Liver (tissue), 9 donors: ENCODE data around the gene CCDC60. TPM values are rescaled to one million over a fixed set of nuclear protein-coding genes. Genes with fewer than 3 reads are reported as not detected.

ENCODE experiments used
- DNase-seq: peaks from one replicate; pipeline ENCODE4 v3.0.0-alpha.2; 2017; ENCODE audit warnings: low spot score
- H3K27ac ChIP-seq, 2 donors: one replicate each; pipeline ENCODE4 v1.7.0; 2013; ENCODE audit warnings: inconsistent platforms in 2 of 2, low read length in 2 of 2, control low read depth in 1 of 2, low read depth in 1 of 2, mild to moderate bottlenecking in 1 of 2
- H3K27me3 ChIP-seq, 4 donors: one replicate each; pipeline versions ENCODE4 v1.6.1 to v1.7.0; 2013; ENCODE audit warnings: low read length in 3 of 4, inconsistent platforms in 1 of 4, mild to moderate bottlenecking in 1 of 4, moderate library complexity in 1 of 4; ENCODE audit not compliant: control insufficient read depth in 4 of 4, insufficient read depth in 4 of 4
- H3K36me3 ChIP-seq, 4 donors: one replicate each; pipeline versions ENCODE4 v1.6.1 to v1.7.0; 2013; ENCODE audit warnings: low read length in 3 of 4, mild to moderate bottlenecking in 3 of 4, low read depth in 1 of 4, moderate library complexity in 1 of 4; ENCODE audit not compliant: control insufficient read depth in 4 of 4, insufficient read depth in 3 of 4
- H3K4me1 ChIP-seq, 4 donors: one replicate each; pipeline versions ENCODE4 v1.6.1 to v1.7.0; 2013; ENCODE audit warnings: low read length in 3 of 4, mild to moderate bottlenecking in 3 of 4, moderate library complexity in 1 of 4; ENCODE audit not compliant: control insufficient read depth in 4 of 4, insufficient read depth in 4 of 4
- H3K4me3 ChIP-seq, 3 donors: one replicate each; pipeline versions ENCODE4 v1.6.1 to v1.7.0; 2013; ENCODE audit warnings: low read length in 3 of 3, control low read depth in 1 of 3, low read depth in 1 of 3, mild to moderate bottlenecking in 1 of 3
- H3K9ac ChIP-seq, 2 donors: one replicate each; pipeline ENCODE4 v1.7.0; 2013; ENCODE audit warnings: low read length in 2 of 2, mild to moderate bottlenecking in 2 of 2, moderate library complexity in 2 of 2, control low read depth in 1 of 2, low read depth in 1 of 2
- H3K9me3 ChIP-seq, 4 donors: one replicate each; pipeline versions ENCODE4 v1.6.1 to v1.7.0; 2013; ENCODE audit warnings: low read length in 3 of 4; ENCODE audit not compliant: control insufficient read depth in 4 of 4
- CTCF ChIP-seq: fragments of 150-350 bp; IDR thresholded peaks from 2 replicates; pipeline ENCODE4 v1.5.1; 2017; ENCODE audit warnings: improper control_type of control experiment, low read depth, low read length; ENCODE audit not compliant: missing input control
- EGR1 ChIP-seq, 2 donors: IDR thresholded peaks; 2 replicates each; pipeline ENCODE4 v1.6.1; 2016 to 2018; ENCODE audit warnings: antibody characterized with exemption in 2 of 2, low read depth in 2 of 2
- FOXA1 ChIP-seq: IDR thresholded peaks from 2 replicates; pipeline ENCODE4 v1.6.1; 2016; ENCODE audit warnings: antibody characterized with exemption
- FOXA2 ChIP-seq: IDR thresholded peaks from 2 replicates; pipeline ENCODE4 v1.6.1; 2016; ENCODE audit warnings: antibody characterized with exemption
- GABPA ChIP-seq, 2 donors: IDR thresholded peaks in 1 of 2; conservative IDR thresholded peaks in 1 of 2; 2 replicates each; pipeline ENCODE4 v1.6.1; 2016; ENCODE audit warnings: antibody characterized with exemption in 2 of 2, mild to moderate bottlenecking in 1 of 2, moderate library complexity in 1 of 2
- HNF4A ChIP-seq, 2 donors: conservative IDR thresholded peaks; 2 replicates each; pipeline ENCODE4 v1.6.1; 2016; ENCODE audit warnings: antibody characterized with exemption in 2 of 2, mild to moderate bottlenecking in 2 of 2
- HNF4G ChIP-seq: IDR thresholded peaks from 2 replicates; pipeline ENCODE4 v1.6.1; 2016; ENCODE audit warnings: antibody characterized with exemption
- JUND ChIP-seq, 2 donors: IDR thresholded peaks; 2 replicates each; pipeline ENCODE4 v1.6.1; 2016; ENCODE audit warnings: antibody characterized with exemption in 2 of 2
- NR2F2 ChIP-seq: IDR thresholded peaks from 2 replicates; pipeline ENCODE4 v1.6.1; 2016; ENCODE audit warnings: antibody characterized with exemption
- RAD21 ChIP-seq, 2 donors: IDR thresholded peaks; 2 replicates each; pipeline ENCODE4 v1.6.1; 2016; ENCODE audit warnings: antibody characterized with exemption in 2 of 2, mild to moderate bottlenecking in 2 of 2
- RXRA ChIP-seq, 2 donors: IDR thresholded peaks; 2 replicates each; pipeline ENCODE4 v1.6.1; 2017 to 2018; ENCODE audit warnings: antibody characterized with exemption in 2 of 2, mild to moderate bottlenecking in 1 of 2
- SP1 ChIP-seq: IDR thresholded peaks from 2 replicates; pipeline ENCODE4 v1.6.1; 2018; ENCODE audit warnings: antibody characterized with exemption, mild to moderate bottlenecking
- TAF1 ChIP-seq: conservative IDR thresholded peaks from 2 replicates; pipeline ENCODE4 v1.6.1; 2016; ENCODE audit warnings: antibody characterized with exemption, mild to moderate bottlenecking
- YY1 ChIP-seq: IDR thresholded peaks from 2 replicates; pipeline ENCODE4 v1.6.1; 2016; ENCODE audit warnings: antibody characterized with exemption, mild to moderate bottlenecking
- ZBTB33 ChIP-seq: IDR thresholded peaks from 2 replicates; pipeline ENCODE4 v1.6.1; 2016; ENCODE audit warnings: antibody characterized with exemption
- WGBS: extraction: QIAGEN DNeasy Blood & Tissue Kit; methylation state at CpG from one replicate; pipeline ENCODE4 v1.1.7; 2013; 5-methylcytosine and 5-hydroxymethylcytosine counted together
- polyA plus RNA-seq, 2 donors: library from polyadenylated mRNA; stranded (reverse) in 1 of 2; unstranded in 1 of 2; fragments of 200-250 nt in 1 of 2; fragments of >200 nt in 1 of 2; fragmentation: Nextera tagmentation in 1 of 2; extraction: Ambion mirVana in 1 of 2; gene quantifications; one replicate each; pipeline versions ENCODE4 v1.2.1 to v1.2.3, GENCODE V29; 2013 to 2015
- total RNA-seq, 2 donors: library from RNA; depleted of rRNA; stranded (reverse); fragments of >200 nt; gene quantifications; one replicate each; pipeline ENCODE4 v1.2.3, GENCODE V29; 2014
- TF ChIP-seq, protein P1 (sequence below): IDR thresholded peaks from 2 replicates; pipeline ENCODE4 v1.6.1; 2016; ENCODE audit warnings: antibody characterized with exemption, mild to moderate bottlenecking
- TF ChIP-seq, protein P2 (sequence below): IDR thresholded peaks from 2 replicates; pipeline ENCODE4 v1.6.1; 2016; ENCODE audit warnings: antibody characterized with exemption
- donor health status: healthy.
- donor health status: healthy.
- donor health status: healthy.
- donor health status: healthy.
- donor health status: healthy.

Gene CCDC60
- total and polyA plus RNA-seq, 4 donors = not detected

DNA sequence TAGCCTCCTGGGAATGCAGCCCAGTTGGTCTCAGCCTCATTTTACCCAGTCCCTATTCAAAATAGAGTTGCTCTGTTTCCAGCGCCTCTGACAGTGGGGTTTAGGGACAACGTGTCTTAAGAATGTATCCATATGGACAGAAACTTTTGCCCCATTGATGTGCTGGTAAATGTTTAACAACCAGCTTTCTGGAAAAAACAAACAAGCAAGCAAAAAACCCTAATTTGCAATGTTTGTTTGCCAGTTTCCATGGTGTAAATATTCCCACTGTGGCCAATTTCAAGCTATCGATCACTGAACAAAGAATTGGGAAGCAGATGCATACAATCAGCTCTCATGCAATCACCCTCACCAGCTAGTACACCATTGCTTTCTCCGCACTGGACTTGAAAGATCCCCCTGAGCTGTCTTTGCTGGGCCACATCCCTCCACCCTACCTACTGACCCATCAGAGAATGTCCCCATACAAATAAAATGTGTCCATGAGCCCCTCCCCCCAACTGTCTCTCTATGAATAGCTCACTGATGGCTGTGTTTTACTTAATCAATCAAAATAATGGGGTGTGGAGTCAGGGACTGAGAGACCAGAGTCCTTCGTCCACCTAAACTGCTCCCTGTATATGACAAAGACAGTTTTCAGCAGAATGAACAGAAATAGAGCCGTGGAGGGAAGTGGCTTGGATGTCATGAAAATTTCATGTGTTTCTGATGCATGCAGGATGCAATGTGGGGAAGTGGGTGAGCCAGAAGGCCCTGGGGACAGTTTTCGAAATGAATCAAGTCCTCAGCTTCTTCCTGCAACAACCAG lies 40.8 kb downstream of the CCDC60 start:
- no peak for DNase-seq
- Histone ChIP-seq H3K9ac (no peak overlapping the region), H3K4me3 (no peak overlapping the region), H3K36me3 (no peaks in the 10 kb centered on the region), H3K27me3 (no peaks in the 10 kb centered on the region), H3K9me3 (no peaks in the 10 kb centered on the region), H3K4me1 (no peaks in the 10 kb centered on the region), H3K27ac (no peak overlapping the region)
- TF ChIP-seq RXRA (IDR thresholded peaks at IDR 0.05) (no peak), TAF1 (no peak), ZBTB33 (no peak), SP1 (no peak), RAD21 (IDR thresholded peaks at IDR 0.05) (no peak), EGR1 (IDR thresholded peaks at IDR 0.05; ENCODE audit: low read depth in 2 of 2) (no peak), FOXA1 (no peak), GABPA (IDR thresholded peaks at IDR 0.05 in 1 of 2, conservative IDR thresholded peaks at IDR 0.05 in 1 of 2) (no peak), YY1 (no peak), CTCF (no peak), NR2F2 (no peak), JUND (IDR thresholded peaks at IDR 0.05) (no peak)
- TF ChIP-seq, protein P1, sequence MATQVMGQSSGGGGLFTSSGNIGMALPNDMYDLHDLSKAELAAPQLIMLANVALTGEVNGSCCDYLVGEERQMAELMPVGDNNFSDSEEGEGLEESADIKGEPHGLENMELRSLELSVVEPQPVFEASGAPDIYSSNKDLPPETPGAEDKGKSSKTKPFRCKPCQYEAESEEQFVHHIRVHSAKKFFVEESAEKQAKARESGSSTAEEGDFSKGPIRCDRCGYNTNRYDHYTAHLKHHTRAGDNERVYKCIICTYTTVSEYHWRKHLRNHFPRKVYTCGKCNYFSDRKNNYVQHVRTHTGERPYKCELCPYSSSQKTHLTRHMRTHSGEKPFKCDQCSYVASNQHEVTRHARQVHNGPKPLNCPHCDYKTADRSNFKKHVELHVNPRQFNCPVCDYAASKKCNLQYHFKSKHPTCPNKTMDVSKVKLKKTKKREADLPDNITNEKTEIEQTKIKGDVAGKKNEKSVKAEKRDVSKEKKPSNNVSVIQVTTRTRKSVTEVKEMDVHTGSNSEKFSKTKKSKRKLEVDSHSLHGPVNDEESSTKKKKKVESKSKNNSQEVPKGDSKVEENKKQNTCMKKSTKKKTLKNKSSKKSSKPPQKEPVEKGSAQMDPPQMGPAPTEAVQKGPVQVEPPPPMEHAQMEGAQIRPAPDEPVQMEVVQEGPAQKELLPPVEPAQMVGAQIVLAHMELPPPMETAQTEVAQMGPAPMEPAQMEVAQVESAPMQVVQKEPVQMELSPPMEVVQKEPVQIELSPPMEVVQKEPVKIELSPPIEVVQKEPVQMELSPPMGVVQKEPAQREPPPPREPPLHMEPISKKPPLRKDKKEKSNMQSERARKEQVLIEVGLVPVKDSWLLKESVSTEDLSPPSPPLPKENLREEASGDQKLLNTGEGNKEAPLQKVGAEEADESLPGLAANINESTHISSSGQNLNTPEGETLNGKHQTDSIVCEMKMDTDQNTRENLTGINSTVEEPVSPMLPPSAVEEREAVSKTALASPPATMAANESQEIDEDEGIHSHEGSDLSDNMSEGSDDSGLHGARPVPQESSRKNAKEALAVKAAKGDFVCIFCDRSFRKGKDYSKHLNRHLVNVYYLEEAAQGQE = no peak
- TF ChIP-seq, protein P2, sequence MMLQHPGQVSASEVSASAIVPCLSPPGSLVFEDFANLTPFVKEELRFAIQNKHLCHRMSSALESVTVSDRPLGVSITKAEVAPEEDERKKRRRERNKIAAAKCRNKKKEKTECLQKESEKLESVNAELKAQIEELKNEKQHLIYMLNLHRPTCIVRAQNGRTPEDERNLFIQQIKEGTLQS = no peak
- WGBS = 59% methylated on average over 7 of the region's 7 CpGs

- Histone ChIP-seq H3K9ac (no peak overlapping the region), H3K4me3 (no peak overlapping the region), H3K36me3 (no peaks in the 10 kb centered on the region), H3K4me1 (no peaks in the 10 kb centered on the region), H3K27ac (no peak overlapping the region), H3K27me3 (no peaks in the 10 kb centered on the region), H3K9me3 (no peaks in the 10 kb centered on the region)
- no peak for DNase-seq
- WGBS = 57% methylated on average over 5 of the region's 5 CpGs
- TF ChIP-seq RXRA (IDR thresholded peaks at IDR 0.05) = no peak
- no peak for TF ChIP-seq FOXA1
- TF ChIP-seq SP1 = no peak
- TF ChIP-seq, protein P2 = no peak
- no peak for TF ChIP-seq YY1
- TF ChIP-seq FOXA2 = no peak
- no peak for TF ChIP-seq HNF4A (conservative IDR thresholded peaks at IDR 0.05)
- no peak for TF ChIP-seq ZBTB33
- TF ChIP-seq HNF4G = no peak
- TF ChIP-seq CTCF = no peak
These were observed 41.3 kb downstream of the CCDC60 start for GRCh38 chr12:119375883-119376190.
